Calu3 (cell line): ENCODE data around the gene LGALS3. TPM values are rescaled to one million over a fixed set of nuclear protein-coding genes. Genes with fewer than 3 reads are reported as not detected.

Experiments
- BruUV-seq: library from RNA; stranded (reverse); fragments of 400-500 nt; replicated peaks from 2 replicates; lab custom pipeline; 2021; lab: Mats Ljungman, UMichigan
- CTCF ChIA-PET: fragments of 300-600 bp; sonication (Branson Sonifier 250); formaldehyde crosslinking; loops from one replicate; lab custom pipeline; 2022; ENCODE audit warnings: antibody characterized with exemption; lab: Charles Lee
- DNase-seq: peaks from one replicate; pipeline ENCODE4 v3.0.0; 2022
- H3K27ac Mint-ChIP-seq: one replicate; pipeline ENCODE4 v1.8.0; 2022; ENCODE audit warnings: mixed read lengths; ENCODE audit not compliant: unreplicated experiment
- H3K27me3 Mint-ChIP-seq: one replicate; pipeline ENCODE4 v1.8.0; 2022; ENCODE audit warnings: mixed read lengths; ENCODE audit not compliant: unreplicated experiment
- H3K36me3 Mint-ChIP-seq: one replicate; pipeline ENCODE4 v1.8.0; 2022; ENCODE audit warnings: mild to moderate bottlenecking, moderate library complexity, mixed read lengths; ENCODE audit not compliant: insufficient read depth, unreplicated experiment
- H3K4me1 Mint-ChIP-seq: one replicate; pipeline ENCODE4 v1.8.0; 2022; ENCODE audit warnings: mild to moderate bottlenecking, low read depth, mixed read lengths; ENCODE audit not compliant: unreplicated experiment
- H3K4me3 Mint-ChIP-seq: one replicate; pipeline ENCODE4 v1.8.0; 2022; ENCODE audit warnings: mild to moderate bottlenecking, low read depth, moderate library complexity, mixed read lengths; ENCODE audit not compliant: unreplicated experiment
- H3K9me3 Mint-ChIP-seq: one replicate; pipeline ENCODE4 v1.8.0; 2022; ENCODE audit warnings: low read depth, mixed read lengths; ENCODE audit not compliant: unreplicated experiment
- intact Hi-C: fragments of 100-400 bp; cut with micrococcal nuclease; formaldehyde crosslinking; loops from one replicate; pipeline ENCODE4 v1.10.0; 2022; ENCODE audit not compliant: unreplicated experiment
- total RNA-seq: library from RNA; stranded (reverse); gene quantifications from 2 replicates; pipeline ENCODE4 v1.2.3, GENCODE V29; 2022
- TF ChIP-seq, protein P1 (sequence below): fragments of 200-600 bp; IDR thresholded peaks from one replicate; pipeline ENCODE4 v1.8.0; 2022; ENCODE audit warnings: antibody characterized with exemption; ENCODE audit not compliant: unreplicated experiment

The LGALS3 gene
- total RNA-seq, 1 experiment from 2014 or later, result 429 TPM

GRCh38 chr14:55139141-55139540, 10.1 kb downstream of the LGALS3 start:
- Mint-ChIP-seq H3K27me3 (no peaks in the 10 kb centered on the region), H3K36me3 (peaks cover 91% of the 10 kb centered on the region), H3K9me3 (no peaks in the 10 kb centered on the region), H3K4me1 (peaks cover 48% of the 10 kb centered on the region), H3K27ac (peak overlapping the region; percentile 11), H3K4me3 (no peak overlapping the region)
- CTCF ChIA-PET, result no interaction called here
- BruUV-seq, result no TSS peak
- no peak for DNase-seq
- intact Hi-C loops, result no loop called here
- TF ChIP-seq, protein P1, sequence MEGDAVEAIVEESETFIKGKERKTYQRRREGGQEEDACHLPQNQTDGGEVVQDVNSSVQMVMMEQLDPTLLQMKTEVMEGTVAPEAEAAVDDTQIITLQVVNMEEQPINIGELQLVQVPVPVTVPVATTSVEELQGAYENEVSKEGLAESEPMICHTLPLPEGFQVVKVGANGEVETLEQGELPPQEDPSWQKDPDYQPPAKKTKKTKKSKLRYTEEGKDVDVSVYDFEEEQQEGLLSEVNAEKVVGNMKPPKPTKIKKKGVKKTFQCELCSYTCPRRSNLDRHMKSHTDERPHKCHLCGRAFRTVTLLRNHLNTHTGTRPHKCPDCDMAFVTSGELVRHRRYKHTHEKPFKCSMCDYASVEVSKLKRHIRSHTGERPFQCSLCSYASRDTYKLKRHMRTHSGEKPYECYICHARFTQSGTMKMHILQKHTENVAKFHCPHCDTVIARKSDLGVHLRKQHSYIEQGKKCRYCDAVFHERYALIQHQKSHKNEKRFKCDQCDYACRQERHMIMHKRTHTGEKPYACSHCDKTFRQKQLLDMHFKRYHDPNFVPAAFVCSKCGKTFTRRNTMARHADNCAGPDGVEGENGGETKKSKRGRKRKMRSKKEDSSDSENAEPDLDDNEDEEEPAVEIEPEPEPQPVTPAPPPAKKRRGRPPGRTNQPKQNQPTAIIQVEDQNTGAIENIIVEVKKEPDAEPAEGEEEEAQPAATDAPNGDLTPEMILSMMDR, result no peak

DNA sequence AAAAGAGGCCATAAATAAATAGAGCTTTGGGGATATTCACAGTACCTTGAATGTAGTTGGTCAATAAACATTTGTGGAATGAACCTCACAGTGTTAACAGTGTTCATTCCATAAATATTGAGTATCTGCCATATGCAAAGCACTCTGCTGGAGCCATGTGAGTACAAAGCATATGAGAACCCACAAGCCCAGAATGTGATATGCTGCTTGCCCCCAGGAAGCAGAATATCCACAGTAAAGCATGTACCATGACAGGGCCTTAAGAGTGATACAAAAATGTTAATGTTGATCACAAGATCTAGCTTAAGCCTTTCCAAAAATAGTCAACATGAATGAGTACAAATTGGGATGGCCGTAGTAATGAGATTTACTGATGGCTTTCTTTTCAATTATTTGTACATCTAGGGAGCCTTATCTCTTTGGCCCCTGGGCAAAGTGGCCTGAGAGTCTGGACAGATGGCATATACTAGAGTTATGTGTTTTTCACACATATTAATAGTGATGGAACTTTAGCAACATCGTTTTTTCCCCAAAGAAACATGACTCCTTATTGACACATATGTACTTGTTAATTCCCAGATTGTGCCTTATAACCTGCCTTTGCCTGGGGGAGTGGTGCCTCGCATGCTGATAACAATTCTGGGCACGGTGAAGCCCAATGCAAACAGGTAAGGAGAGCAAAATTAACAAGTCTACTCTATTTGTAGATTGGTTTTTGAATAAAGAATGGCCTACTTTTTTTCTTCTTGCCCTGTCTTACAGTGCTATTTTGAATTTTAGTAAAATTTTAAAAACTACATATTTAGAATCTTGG, 10.9 kb downstream of the LGALS3 start:
- Mint-ChIP-seq H3K36me3 (peaks cover 91% of the 10 kb centered on the region), H3K4me3 (no peak overlapping the region), H3K27ac (no peak overlapping the region), H3K9me3 (no peaks in the 10 kb centered on the region), H3K27me3 (no peaks in the 10 kb centered on the region), H3K4me1 (peaks cover 48% of the 10 kb centered on the region)
- TF ChIP-seq, protein P1, result no peak
- no TSS peak for BruUV-seq
- DNase-seq, result no peak
- intact Hi-C loops, result no loop called here
- CTCF ChIA-PET, result no interaction called here

- intact Hi-C loops, result no loop called here
- TF ChIP-seq, protein P1, result no peak
- no TSS peak for BruUV-seq
- Mint-ChIP-seq H3K36me3 (peaks cover 93% of the 10 kb centered on the region), H3K4me3 (no peak overlapping the region), H3K4me1 (peaks cover 38% of the 10 kb centered on the region), H3K27ac (peak overlapping the region; percentile 12), H3K9me3 (no peaks in the 10 kb centered on the region), H3K27me3 (no peaks in the 10 kb centered on the region)
- CTCF ChIA-PET, result interaction anchor here (0.6 kb wide), 1 partner anchor 535 kb away, joined by 4 read pairs; no protein-coding TSS in a partner anchor
- DNase-seq, result no peak
These were observed 12.8 kb downstream of the LGALS3 start for GRCh38 chr14:55141825-55142224.

DNA sequence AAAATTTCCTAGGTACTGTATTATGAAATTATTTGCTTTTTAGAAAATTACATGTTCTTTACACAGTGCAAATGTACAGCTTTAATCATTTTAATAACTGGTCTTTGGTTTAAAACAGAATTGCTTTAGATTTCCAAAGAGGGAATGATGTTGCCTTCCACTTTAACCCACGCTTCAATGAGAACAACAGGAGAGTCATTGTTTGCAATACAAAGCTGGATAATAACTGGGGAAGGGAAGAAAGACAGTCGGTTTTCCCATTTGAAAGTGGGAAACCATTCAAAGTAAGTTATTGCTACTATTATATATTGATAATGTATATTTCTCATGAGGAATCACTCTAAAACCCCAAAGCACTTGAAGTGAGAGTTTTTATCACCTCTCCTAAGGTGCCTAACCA, 13.4 kb downstream of the LGALS3 start:
- H3K36me3 Mint-ChIP-seq, result peaks cover 93% of the 10 kb centered on the region
- H3K27ac Mint-ChIP-seq, result no peak overlapping the region
- DNase-seq, result no peak
- BruUV-seq, result no TSS peak
- no peaks in the 10 kb centered on the region for H3K9me3 Mint-ChIP-seq
- TF ChIP-seq, protein P1, result no peak
- no peaks in the 10 kb centered on the region for H3K27me3 Mint-ChIP-seq
- no peak overlapping the region for H3K4me3 Mint-ChIP-seq
- peaks cover 31% of the 10 kb centered on the region for H3K4me1 Mint-ChIP-seq
- CTCF ChIA-PET, result interaction anchor here (0.6 kb wide), 1 partner anchor 535 kb away, joined by 4 read pairs; no protein-coding TSS in a partner anchor
- intact Hi-C loops, result no loop called here
